Renal pelvis (tissue), 4 donors: ENCODE measurements around the gene LMNB1. TPM values are rescaled to one million over a fixed set of nuclear protein-coding genes. Genes with fewer than 3 reads are reported as not detected.
"Not testable (repeated sequence)": the region's sequence is repeated elsewhere in the genome, so short reads cannot be mapped to it uniquely, and the experiment has no call there.

Experiments used
- DNase-seq: peaks from one replicate; pipeline ENCODE4 v3.0.0-alpha.2; 2013
- polyA plus RNA-seq, 3 donors: library from polyadenylated mRNA; unstranded; fragments of 120-200 nt; gene quantifications; one replicate each; pipeline ENCODE4 v1.2.1, GENCODE V29; 2013; ENCODE audit not compliant: insufficient read length in 3 of 3

LMNB1 gene
- polyA plus RNA-seq, 3 donors = 110 to 142 (median 114) TPM

- DNase-seq = no peak
Measured at GRCh38 chr5:126814721-126815404, 37.9 kb downstream of the LMNB1 start.

GRCh38 chr5:126816649-126817048, 39.7 kb downstream of the LMNB1 start:
- DNase-seq = no peak

GRCh38 chr5:126818736-126819135, 41.8 kb downstream of the LMNB1 start:
- DNase-seq = no peak

- DNase-seq = no peak
Measured at GRCh38 chr5:126819253-126819652, 42.3 kb downstream of the LMNB1 start.

GRCh38 chr5:126826619-126827215, 49.8 kb downstream of the LMNB1 start:
- no peak for DNase-seq

- DNase-seq = no peak
Measured at GRCh38 chr5:126829098-126829497, 52.2 kb downstream of the LMNB1 start.

GRCh38 chr5:126830061-126830460, 53.1 kb downstream of the LMNB1 start:
- no peak for DNase-seq

- no peak for DNase-seq
Measured at GRCh38 chr5:126831156-126831555, 54.2 kb downstream of the LMNB1 start.

- no peak for DNase-seq
Measured at GRCh38 chr5:126836778-126837177, 59.8 kb downstream of the LMNB1 start.

- no peak for DNase-seq
Measured at GRCh38 chr5:126837242-126837641, 60.3 kb downstream of the LMNB1 start.

GRCh38 chr5:126837906-126838539, 61.1 kb downstream of the LMNB1 start:
- DNase-seq = no peak

GRCh38 chr5:126839407-126839806, 62.5 kb downstream of the LMNB1 start:
- DNase-seq = not testable (repeated sequence)

GRCh38 chr5:126843375-126843774, 66.4 kb downstream of the LMNB1 start:
- DNase-seq = not testable (repeated sequence)

- DNase-seq = not testable (repeated sequence)
Measured at GRCh38 chr5:126845470-126846070, 68.6 kb downstream of the LMNB1 start.

- no peak for DNase-seq
Measured at GRCh38 chr5:126846344-126846743, 69.4 kb downstream of the LMNB1 start.

- no peak for DNase-seq
Measured at GRCh38 chr5:126846744-126847455, 70.0 kb downstream of the LMNB1 start.

- DNase-seq = no peak
Measured at GRCh38 chr5:126847456-126847820, 70.5 kb downstream of the LMNB1 start.

GRCh38 chr5:126847826-126848251, 70.9 kb downstream of the LMNB1 start:
- no peak for DNase-seq

GRCh38 chr5:126848253-126848652, 71.3 kb downstream of the LMNB1 start:
- DNase-seq = no peak

GRCh38 chr5:126849101-126849678, 72.3 kb downstream of the LMNB1 start:
- DNase-seq = no peak

GRCh38 chr5:126851501-126852011, 74.6 kb downstream of the LMNB1 start:
- no peak for DNase-seq
